Loucy (cell line): ENCODE data around the gene KLHL8.

Experiments
- H2AFZ ChIP-seq: fragments of 200-600 bp; sonication (generic); 2 replicates; pipeline ENCODE4 v1.6.0; 2016; ENCODE audit warnings: antibody characterized with exemption, mild to moderate bottlenecking, low read length, moderate library complexity
- H3F3A ChIP-seq: fragments of 200-600 bp; 2 replicates; pipeline ENCODE4 v1.6.0; 2016; ENCODE audit warnings: antibody characterized with exemption, low read depth, mild to moderate bottlenecking
- H3K27me3 ChIP-seq: fragments of 200-600 bp; sonication (generic); 2 replicates; pipeline ENCODE4 v1.6.1; 2014; ENCODE audit warnings: low read length, mild to moderate bottlenecking; ENCODE audit not compliant: insufficient read depth, poor library complexity, severe bottlenecking
- H3K36me3 ChIP-seq: fragments of 200-600 bp; sonication (generic); 2 replicates; pipeline ENCODE4 v1.6.1; 2016; ENCODE audit warnings: low read length; ENCODE audit not compliant: insufficient read depth
- H3K4me1 ChIP-seq: fragments of 200-600 bp; sonication (generic); 2 replicates; pipeline ENCODE4 v1.5.1; 2014; ENCODE audit warnings: low read length, mild to moderate bottlenecking; ENCODE audit not compliant: insufficient read depth, poor library complexity, severe bottlenecking
- H3K4me2 ChIP-seq: fragments of 200-600 bp; sonication (generic); 2 replicates; pipeline ENCODE4 v1.6.0; 2014; ENCODE audit warnings: antibody characterized with exemption, low read length, low read depth, mild to moderate bottlenecking; ENCODE audit not compliant: poor library complexity, severe bottlenecking
- H3K4me3 ChIP-seq: fragments of 200-600 bp; sonication (generic); 2 replicates; pipeline ENCODE4 v1.5.1; 2014; ENCODE audit warnings: low read length, mild to moderate bottlenecking, mixed read lengths; ENCODE audit not compliant: poor library complexity, severe bottlenecking
- H3K79me2 ChIP-seq: fragments of 200-600 bp; sonication (generic); 2 replicates; pipeline ENCODE4 v1.6.1; 2014; ENCODE audit warnings: low read length; ENCODE audit not compliant: insufficient read depth
- H3K9ac ChIP-seq: fragments of 200-600 bp; sonication (generic); 2 replicates; pipeline ENCODE4 v1.6.0; 2014; ENCODE audit warnings: mild to moderate bottlenecking, low read depth, low read length, moderate library complexity; ENCODE audit not compliant: poor library complexity, severe bottlenecking
- H3K9me2 ChIP-seq: fragments of 200-600 bp; sonication (generic); replicated peaks from 2 replicates; pipeline ENCODE4 v1.6.1; 2016; ENCODE audit warnings: low read depth, low read length, mixed read lengths
- H3K9me3 ChIP-seq: fragments of 200-600 bp; sonication (generic); 2 replicates; pipeline ENCODE4 v1.6.1; 2014; ENCODE audit warnings: mild to moderate bottlenecking, antibody characterized with exemption, low read length, low read depth; ENCODE audit not compliant: insufficient read depth
- H4K20me1 ChIP-seq: fragments of 200-600 bp; sonication (generic); 2 replicates; pipeline ENCODE4 v1.6.0; 2014; ENCODE audit warnings: antibody characterized with exemption, low read length, mild to moderate bottlenecking; ENCODE audit not compliant: insufficient read depth, poor library complexity, severe bottlenecking
- EZH2phosphoT487 ChIP-seq: fragments of 200-600 bp; IDR thresholded peaks from 2 replicates; pipeline ENCODE4 v1.6.1; 2018; ENCODE audit warnings: antibody characterized with exemption, mild to moderate bottlenecking, moderate library complexity, borderline replicate concordance
- TF ChIP-seq, protein P1 (sequence below): fragments of 200-600 bp; sonication (generic); conservative IDR thresholded peaks from 2 replicates; pipeline ENCODE4 v1.5.1; 2014; ENCODE audit warnings: mild to moderate bottlenecking, antibody characterized with exemption, low read length

KLHL8 gene

DNA sequence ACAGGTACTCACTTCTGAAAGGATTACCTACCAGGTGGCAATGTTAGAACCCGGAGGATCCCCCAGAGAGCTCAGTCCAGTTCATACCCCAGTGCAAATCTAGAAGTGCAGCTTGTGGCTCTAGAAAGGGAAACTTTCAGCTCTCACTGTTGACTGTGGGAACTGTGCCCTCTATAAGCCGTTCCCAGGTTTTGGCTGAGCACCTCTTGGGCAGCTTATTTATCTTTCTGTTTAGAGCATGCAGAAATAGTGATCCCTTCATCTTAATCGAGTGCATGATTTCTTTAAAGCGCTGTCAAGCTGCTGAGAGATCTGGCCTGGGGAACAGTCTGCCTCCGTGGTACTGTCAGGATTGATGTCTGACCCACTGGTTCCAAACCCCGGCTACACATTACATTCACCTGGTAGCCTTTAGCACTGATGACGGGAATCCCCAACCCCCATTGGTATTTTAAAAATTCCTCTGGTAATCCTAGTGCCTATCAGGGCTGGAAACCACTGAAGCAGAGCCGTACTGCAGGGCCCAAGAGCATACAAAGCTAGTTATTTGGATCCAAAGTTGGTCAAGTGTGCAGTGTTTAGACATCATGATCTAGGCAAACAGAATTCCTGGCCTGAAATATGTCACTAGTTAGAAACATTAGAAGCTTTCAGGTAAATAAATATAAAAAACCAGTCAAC lies 103.2 kb downstream of the KLHL8 start:
- Histone ChIP-seq H4K20me1 (no peaks in the 10 kb centered on the region), H3K9me3 (no peaks in the 10 kb centered on the region), H3K9ac (no peak overlapping the region), H3K4me1 (peaks cover 5% of the 10 kb centered on the region), H3K4me2 (no peak overlapping the region), H3K79me2 (peaks cover 11% of the 10 kb centered on the region; the same call in 1 of the 2 replicates), H3K9me2 (no peaks in the 10 kb centered on the region), H3K27me3 (no peaks in the 10 kb centered on the region), H2AFZ (no peak overlapping the region), H3K4me3 (no peak overlapping the region), H3F3A (no peaks in the 10 kb centered on the region), H3K36me3 (peaks cover 90% of the 10 kb centered on the region; the same call in 1 of the 2 replicates)
- TF ChIP-seq EZH2phosphoT487 = no peak
- TF ChIP-seq, protein P1, sequence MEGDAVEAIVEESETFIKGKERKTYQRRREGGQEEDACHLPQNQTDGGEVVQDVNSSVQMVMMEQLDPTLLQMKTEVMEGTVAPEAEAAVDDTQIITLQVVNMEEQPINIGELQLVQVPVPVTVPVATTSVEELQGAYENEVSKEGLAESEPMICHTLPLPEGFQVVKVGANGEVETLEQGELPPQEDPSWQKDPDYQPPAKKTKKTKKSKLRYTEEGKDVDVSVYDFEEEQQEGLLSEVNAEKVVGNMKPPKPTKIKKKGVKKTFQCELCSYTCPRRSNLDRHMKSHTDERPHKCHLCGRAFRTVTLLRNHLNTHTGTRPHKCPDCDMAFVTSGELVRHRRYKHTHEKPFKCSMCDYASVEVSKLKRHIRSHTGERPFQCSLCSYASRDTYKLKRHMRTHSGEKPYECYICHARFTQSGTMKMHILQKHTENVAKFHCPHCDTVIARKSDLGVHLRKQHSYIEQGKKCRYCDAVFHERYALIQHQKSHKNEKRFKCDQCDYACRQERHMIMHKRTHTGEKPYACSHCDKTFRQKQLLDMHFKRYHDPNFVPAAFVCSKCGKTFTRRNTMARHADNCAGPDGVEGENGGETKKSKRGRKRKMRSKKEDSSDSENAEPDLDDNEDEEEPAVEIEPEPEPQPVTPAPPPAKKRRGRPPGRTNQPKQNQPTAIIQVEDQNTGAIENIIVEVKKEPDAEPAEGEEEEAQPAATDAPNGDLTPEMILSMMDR = no peak

DNA sequence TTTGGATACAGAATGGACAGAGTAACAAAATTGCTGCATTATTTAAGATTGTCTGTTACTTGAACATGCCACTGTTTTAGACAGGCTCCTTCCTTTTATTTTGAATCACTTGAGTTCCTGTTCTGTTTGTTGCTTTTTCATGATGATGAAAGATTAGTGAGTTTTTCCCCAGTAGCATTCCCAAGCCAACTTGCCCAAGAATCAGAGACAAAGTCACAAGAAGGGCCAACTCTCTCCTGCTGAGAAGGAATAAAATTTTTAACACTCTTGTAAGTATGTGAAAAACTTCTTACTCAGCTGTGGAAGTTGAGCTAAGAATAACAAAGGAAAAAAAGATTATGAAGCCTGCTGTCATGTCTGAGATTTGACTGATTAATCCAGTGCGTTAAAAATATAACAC lies 104.2 kb downstream of the KLHL8 start:
- H4K20me1 ChIP-seq = no peaks in the 10 kb centered on the region
- no peak overlapping the region for H2AFZ ChIP-seq
- no peaks in the 10 kb centered on the region for H3K9me2 ChIP-seq
- TF ChIP-seq EZH2phosphoT487 = no peak
- TF ChIP-seq, protein P1 = no peak
- H3K9me3 ChIP-seq = no peaks in the 10 kb centered on the region
- H3F3A ChIP-seq = no peaks in the 10 kb centered on the region
- no peak overlapping the region for H3K4me3 ChIP-seq
- H3K9ac ChIP-seq = no peak overlapping the region
- H3K79me2 ChIP-seq = 0 out of 2 replicates have a peak, but pooled peaks cover 9% of the 10 kb centered on the region
- H3K4me1 ChIP-seq = peaks cover 5% of the 10 kb centered on the region
- no peak overlapping the region for H3K4me2 ChIP-seq
- peaks cover 88% of the 10 kb centered on the region; the same call in 1 of the 2 replicates for H3K36me3 ChIP-seq
- no peaks in the 10 kb centered on the region for H3K27me3 ChIP-seq

DNA sequence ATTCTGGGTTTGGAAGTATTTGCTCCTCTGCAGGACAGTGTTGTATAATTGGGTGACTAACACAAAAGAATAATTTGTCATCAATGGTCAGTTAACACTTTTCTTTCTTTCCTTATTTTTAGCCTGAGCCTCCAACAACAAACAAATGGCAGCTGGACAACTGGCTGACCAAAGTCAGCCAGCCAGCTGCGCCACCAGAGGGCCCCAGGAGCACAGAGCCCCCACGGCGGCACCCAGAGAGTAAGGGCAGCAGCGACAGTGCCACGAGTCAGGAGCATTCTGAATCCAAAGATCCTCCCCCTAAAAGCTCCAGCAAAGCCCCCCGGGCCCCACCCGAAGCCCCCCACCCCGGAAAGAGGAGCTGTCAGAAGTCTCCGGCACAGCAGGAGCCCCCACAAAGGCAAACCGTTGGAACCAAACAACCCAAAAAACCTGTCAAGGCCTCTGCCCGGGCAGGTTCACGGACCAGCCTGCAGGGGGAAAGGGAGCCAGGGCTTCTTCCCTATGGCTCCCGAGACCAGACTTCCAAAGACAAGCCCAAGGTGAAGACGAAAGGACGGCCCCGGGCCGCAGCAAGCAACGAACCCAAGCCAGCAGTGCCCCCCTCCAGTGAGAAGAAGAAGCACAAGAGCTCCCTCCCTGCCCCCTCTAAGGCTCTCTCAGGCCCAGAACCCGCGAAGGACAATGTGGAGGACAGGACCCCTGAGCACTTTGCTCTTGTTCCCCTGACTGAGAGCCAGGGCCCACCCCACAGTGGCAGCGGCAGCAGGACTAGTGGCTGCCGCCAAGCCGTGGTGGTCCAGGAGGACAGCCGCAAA lies 106.0 kb downstream of the KLHL8 start:
- H3F3A ChIP-seq = no peaks in the 10 kb centered on the region
- peaks cover 83% of the 10 kb centered on the region; the same call in 1 of the 2 replicates for H3K36me3 ChIP-seq
- TF ChIP-seq, protein P1 = peak; percentile 23; the same call in 1 of the 2 replicates
- TF ChIP-seq EZH2phosphoT487 = no peak
- H3K4me1 ChIP-seq = peaks cover 5% of the 10 kb centered on the region
- H3K9me3 ChIP-seq = no peaks in the 10 kb centered on the region
- no peak overlapping the region for H3K4me3 ChIP-seq
- no peaks in the 10 kb centered on the region for H3K9me2 ChIP-seq
- no peak overlapping the region for H3K4me2 ChIP-seq
- 0 out of 2 replicates have a peak, but pooled peaks cover 3% of the 10 kb centered on the region for H3K79me2 ChIP-seq
- no peaks in the 10 kb centered on the region for H3K27me3 ChIP-seq
- H3K9ac ChIP-seq = no peak overlapping the region
- H4K20me1 ChIP-seq = no peaks in the 10 kb centered on the region
- H2AFZ ChIP-seq = no peak overlapping the region
